Measurements from ENCODE around the gene TMEM116.

DNA sequence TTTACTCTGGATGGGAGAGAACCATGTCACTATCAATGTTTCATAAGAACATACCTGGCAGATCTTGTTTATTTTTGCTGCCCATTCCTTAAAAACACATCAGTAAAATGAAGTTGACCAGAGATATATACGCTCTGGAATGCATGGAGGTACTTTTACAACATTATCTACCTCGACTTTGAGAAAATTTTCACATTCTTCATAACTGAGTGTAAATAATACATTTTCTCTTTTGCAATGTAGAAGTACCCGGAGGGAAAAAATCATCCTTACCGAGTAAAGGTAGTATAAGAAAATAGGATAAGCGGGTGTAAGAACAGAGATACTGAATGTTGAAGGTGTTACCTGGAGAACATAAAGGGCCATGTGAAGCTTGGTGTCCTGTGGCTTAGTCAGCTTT is 80.7 kb downstream of the TMEM116 start:
- TF ChIP-seq, protein P1, sequence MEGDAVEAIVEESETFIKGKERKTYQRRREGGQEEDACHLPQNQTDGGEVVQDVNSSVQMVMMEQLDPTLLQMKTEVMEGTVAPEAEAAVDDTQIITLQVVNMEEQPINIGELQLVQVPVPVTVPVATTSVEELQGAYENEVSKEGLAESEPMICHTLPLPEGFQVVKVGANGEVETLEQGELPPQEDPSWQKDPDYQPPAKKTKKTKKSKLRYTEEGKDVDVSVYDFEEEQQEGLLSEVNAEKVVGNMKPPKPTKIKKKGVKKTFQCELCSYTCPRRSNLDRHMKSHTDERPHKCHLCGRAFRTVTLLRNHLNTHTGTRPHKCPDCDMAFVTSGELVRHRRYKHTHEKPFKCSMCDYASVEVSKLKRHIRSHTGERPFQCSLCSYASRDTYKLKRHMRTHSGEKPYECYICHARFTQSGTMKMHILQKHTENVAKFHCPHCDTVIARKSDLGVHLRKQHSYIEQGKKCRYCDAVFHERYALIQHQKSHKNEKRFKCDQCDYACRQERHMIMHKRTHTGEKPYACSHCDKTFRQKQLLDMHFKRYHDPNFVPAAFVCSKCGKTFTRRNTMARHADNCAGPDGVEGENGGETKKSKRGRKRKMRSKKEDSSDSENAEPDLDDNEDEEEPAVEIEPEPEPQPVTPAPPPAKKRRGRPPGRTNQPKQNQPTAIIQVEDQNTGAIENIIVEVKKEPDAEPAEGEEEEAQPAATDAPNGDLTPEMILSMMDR (IDR thresholded peaks at IDR 0.05), result no peak
- no peak for TF ChIP-seq POLR2A (IDR thresholded peaks at IDR 0.05)
